Left cardiac atrium (tissue), 4 donors: ENCODE measurements around the gene PTX4. TPM values are rescaled to one million over a fixed set of nuclear protein-coding genes. Genes with fewer than 3 reads are reported as not detected.

Experiments
- ATAC-seq, 2 donors: fragments of 200-7000 bp; cut with Tn5 transposase; one replicate each; pipeline ENCODE4 v1.9.1; 2020; ENCODE audit warnings: mild to moderate bottlenecking in 2 of 2, moderate library complexity in 2 of 2
- DNase-seq: peaks from one replicate; pipeline ENCODE4 v3.0.0-alpha.2; 2020
- intact Hi-C, 2 donors: fragments of 100-400 bp; cut with DNase I; formaldehyde crosslinking; loops; one replicate each; pipeline versions ENCODE4 v1.14.1 to v1.15.1; 2022 to 2023
- total RNA-seq, 2 donors: library from RNA; stranded (reverse); fragmentation: NEBNext Ultra II Directional; extraction: Animal tissue kit (Norgen Biotek cat#: 25700); gene quantifications; one replicate each; pipeline ENCODE4 v1.2.1, GENCODE V29; 2021
- donor health status: DM: no; HTN: yes; CAD: no.
- donor health status: DM: no; HTN: yes; CAD: no; lungs with severe emphysema.
- donor health status: DM: yes; HTN: yes; CAD: no.
- donor health status: Dilated cardiomyopathy.

PTX4 gene
- total RNA-seq, 2 donors from 2014 or later = 0.21 TPM; not detected in 1

DNA sequence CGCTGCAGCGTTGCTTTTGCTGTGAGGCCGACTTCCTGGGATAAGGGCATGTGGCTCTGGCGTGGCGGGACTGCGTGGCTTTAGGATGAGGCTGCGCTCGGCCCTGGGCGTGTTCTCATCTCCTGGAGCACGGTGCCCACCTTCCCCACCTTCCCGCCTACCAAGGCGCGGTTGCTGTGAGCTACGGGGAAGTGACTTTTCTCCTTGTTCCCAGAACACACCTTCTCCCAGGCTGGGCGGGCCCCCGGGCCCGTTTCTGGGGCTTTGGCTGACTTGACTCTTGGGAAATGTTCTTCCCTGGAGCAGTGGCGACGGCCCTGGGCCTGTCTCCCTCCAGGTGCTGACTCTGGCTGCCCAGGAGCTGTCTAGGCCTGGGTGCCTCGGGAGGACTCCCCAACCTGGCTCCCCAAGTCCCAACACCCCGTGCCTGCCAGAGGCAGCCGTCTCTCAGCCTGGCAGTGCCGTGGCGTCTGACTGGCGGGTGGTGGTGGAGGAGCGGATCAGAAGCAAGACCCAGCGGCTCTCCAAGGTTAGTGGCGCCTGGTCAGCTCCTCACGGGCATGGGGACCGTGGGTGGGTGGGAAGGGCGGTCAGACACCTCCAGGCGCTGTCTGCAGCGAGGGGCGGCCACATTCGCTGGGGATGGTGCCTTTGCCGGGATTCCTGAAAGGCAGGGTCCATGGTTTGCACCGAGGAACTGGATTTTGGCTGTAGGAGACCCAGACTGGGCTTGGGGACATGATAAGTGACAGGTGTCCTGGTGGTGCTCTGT is 16.5 kb upstream of the PTX4 start:
- DNase-seq (peak; percentile 11), ATAC-seq (no peak)
- intact Hi-C loops = no loop called here

DNA sequence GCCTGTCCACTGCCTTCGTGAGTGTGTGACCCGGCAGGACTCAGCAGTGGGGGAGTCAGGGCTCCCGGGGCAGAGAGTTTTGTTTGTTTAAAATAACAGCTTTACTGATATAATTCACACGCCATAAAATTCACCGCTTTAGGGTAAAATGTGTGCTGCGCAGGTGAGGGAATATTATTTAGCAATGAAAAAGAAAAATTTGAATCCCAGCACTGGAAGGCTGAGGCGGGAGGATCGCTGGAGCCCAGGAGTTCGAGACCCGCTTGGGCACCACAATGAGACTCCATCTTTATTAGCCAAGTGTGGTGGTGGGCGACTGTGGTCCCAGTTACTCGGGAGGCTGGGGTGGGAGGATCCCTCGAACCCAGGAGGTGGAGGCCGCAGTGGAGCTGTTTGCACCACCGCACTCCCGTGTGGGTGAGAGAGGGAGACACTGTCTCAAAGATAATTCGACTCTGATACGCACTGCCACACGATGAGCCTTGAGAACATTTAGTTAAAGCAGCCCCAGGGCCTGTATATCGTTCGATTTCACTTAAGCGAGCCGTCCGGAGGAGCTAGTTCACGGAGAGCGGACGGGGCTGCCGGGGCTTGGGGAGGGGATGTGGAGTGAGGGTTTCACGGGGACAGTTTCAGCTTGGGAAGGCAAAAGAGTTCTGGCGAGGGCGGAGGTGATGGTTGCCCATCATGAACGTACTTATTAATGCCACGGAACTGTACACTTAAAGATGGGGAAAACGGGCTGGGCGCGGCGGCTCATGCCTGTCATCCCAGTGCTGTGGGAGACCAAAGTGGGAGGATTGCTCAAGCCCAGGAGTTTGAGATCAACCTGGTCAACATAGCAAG is 14.6 kb upstream of the PTX4 start:
- ATAC-seq (no peak), DNase-seq (no peak)
- intact Hi-C loops = no loop called here

DNA sequence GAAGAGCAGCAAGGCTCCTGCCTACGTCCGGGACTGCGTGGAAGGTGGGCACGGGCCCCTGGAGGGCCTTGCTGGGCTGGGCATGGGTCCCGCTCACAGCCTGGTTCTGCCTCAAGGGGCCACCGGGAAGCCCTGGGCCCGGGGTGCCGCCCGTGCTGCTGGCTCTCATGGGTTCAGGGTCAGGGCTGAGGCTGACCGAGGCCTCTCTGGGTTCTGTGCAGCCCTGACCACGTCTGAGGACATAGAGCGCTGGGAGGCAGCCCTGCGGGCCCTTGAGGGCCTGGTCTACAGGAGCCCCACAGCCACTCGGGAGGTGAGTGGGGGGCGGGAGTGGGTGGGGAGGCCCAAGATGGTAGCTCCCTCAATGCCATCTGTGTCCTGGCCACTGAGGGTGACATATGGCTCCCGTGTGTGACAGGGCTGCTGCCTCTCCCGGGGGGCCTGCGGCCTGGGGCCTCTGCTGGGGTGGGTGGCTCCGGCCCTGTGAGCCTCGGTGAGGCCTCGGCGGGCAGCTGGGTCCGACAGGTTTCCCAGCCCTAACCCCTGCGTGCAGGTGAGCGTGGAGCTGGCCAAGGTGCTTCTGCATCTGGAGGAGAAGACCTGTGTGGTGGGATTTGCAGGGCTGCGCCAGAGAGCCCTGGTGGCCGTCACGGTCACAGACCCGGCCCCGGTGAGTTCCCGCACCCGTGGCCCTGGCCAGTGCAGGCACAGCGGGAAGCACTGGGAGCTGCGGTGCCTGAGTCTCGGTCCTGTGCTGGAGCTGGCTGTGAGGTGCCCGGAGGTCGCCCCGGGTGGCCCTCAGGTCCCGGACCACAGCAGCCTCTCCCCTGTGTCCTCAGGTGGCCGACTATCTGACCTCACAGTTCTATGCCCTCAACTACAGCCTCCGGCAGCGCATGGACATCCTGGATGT is 13.6 kb upstream of the PTX4 start:
- ATAC-seq (no peak), DNase-seq (no peak)
- intact Hi-C loops = no loop called here

DNA sequence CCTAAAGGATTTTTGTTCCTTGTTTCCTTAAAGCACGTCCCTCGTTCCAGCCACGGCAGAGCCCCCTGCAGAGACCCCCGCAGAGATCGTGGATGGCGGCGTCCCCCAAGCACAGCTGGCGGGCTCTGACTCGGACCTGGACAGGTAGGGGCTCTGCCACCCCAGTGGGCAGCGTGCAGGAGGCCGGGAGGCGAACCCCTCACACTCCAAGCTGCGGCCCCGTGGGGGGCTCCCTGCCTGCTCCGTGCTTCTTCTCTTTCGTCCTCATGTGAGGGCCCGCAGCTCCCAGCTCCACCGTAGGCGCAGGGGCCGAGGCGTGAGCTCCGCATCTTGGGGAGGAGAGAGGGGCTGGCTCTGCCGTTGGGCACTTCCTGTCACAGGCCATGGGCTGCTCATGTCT is 12.9 kb upstream of the PTX4 start:
- ATAC-seq (no peak), DNase-seq (no peak)
- intact Hi-C loops = no loop called here

DNA sequence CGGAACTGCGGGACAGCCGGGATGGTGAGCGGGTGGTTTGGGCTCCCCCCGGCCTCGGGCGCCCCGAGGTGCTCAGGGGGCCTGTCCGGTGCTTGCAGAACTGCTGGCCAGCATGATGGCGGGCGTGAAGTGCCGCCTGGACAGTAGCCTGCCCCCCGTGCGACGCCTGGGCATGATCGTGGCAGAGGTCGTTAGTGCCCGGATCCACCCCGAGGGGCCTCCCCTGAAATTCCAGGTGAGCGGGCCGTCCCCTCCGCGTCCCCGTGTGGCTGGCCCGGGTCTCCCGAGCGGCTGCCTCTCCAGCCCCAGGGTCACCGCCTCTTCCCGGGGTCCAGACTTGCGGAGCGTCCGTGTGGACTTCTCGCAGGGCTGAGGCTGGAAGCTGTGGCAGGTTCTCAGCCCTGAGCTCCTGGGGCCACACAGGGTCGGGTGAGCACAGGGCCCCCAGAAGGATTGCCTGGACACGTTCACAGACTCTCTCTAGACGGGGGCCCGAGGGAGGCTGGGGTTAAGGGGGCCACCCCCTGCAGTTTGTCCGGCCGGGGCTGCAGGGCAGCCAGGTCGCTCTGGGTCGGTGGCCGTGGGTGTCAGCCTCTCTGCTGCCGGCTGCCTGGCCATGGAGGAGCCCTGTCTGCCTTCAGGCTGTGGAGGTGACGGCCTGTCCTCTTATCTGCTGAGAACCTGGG is 11.9 kb upstream of the PTX4 start:
- ATAC-seq (no peak), DNase-seq (no peak)
- intact Hi-C loops = no loop called here

DNA sequence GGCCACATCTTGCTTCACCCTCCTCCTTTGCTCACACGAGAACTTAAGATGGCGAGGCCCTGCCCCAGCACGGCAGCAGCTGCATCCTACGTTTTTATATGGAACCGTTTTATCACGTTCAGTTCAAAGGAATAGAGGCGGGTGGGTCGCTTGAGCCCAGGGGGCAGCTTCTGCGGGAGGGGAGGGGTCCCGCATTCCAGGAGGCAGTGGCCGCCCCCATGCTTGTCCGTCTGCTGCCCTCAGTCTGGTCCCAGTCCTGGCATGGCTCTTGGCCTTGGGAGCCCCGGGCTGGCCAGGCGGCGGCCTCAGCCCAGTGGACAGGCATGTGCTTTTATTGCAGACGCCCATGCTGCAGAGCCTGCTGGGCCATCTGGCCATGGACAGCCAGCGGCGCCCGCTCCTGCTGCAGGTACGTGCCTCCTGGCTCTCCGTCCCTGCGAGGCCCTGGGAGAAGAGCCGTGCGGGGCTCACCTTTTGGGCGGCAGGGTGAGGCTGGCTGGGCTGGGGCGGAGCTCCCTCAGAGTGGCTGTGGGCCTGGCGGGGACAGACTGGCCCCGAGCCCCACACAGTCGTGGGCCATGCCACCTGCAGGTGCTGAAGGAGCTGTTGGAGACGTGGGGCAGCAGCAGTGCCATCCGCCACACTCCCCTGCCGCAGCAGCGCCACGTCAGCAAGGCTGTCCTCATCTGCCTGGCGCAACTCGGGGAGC is 11.2 kb upstream of the PTX4 start:
- no peak for DNase-seq

DNA sequence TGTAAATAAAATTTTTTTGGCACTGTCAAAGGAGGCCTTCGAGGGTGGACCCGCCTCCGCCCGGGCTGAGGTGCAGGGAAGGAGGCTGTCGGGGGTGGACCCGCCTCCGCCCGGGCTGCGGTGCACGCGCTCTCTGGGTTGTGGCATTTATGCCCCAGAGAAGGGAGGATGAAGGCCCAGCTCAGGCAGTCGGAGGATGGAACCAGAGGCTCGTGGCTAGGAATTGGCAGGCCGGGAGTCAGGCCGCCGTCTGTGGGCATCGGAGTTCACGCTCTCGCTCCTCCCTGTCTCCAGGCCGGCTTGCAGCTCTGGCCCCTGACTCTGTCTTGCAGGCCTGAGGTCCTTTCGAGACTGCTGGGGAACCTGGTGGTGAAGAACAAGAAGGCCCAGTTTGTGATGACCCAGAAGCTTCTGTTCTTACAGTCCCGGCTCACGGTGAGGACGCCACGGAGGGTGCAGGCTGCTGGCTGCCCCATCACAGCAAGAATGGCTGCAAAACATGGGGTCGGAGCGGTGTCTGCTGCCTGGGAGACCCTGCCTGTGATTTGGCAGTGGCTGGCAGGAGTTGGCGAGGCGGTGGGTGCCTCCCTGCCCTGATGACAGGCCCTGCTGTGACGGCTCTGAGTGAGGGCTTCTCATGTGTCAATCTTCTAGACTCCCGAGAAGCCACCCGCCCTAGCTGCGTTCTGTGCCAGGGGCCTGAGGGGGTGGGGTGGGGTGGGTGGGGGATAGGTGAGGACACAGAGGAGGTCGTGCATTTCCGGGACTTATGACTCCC is 10.3 kb upstream of the PTX4 start:
- no peak for DNase-seq
- ATAC-seq = no peak
- intact Hi-C loops = no loop called here

More for the DNA sequence above, 11.2 kb upstream of the PTX4 start:
- intact Hi-C loops = no loop called here
- no peak for ATAC-seq

DNA sequence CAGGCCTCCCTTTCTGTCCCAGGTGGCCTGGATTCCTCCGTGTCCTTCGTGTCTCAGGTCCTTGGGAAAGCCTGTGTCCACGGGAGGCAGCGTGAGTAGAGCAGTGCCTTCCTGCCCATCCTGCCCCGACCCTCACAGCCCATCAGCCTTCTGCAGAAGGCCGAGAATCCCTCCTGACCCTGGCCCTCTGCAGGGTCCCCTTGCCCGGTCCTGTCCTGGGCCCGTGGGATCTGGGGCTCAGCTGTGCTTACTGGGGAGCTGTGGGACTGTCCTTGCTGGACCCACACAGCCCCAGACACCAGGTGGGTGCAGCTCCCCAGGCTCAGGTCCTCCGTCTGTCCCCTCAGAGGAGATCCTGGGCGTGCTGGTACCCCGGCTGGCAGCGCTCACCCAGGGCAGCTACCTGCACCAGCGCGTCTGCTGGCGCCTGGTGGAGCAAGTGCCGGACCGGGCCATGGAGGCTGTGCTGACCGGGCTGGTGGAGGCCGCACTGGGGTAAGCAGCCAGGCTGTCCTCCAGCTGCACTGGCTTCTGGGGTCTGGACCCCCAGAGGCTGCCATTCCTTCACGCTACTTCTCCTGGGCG is 8.4 kb upstream of the PTX4 start:
- DNase-seq = no peak
- intact Hi-C loops = no loop called here
- ATAC-seq = no peak

DNA sequence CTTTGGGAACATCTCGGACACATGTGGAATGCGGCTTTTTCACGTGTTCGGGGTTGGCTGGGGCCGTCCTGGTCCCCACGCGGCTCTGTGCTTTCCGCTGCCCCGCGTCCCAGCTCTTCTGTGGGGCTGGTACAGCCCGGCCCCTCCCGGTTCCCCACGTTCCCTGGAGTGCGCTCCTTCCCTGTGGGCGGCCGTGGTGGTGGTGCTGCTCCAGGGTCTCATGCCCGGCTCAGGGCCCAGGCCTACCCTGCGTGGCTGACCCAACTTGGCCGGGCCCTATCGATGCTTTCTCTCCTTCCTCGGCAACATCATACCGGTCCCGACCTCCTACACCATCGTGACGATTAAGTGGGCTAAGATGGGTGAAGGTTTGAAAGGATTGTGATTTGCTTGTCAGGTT is 7.7 kb upstream of the PTX4 start:
- DNase-seq (no peak), ATAC-seq (no peak)
- intact Hi-C loops = no loop called here

DNA sequence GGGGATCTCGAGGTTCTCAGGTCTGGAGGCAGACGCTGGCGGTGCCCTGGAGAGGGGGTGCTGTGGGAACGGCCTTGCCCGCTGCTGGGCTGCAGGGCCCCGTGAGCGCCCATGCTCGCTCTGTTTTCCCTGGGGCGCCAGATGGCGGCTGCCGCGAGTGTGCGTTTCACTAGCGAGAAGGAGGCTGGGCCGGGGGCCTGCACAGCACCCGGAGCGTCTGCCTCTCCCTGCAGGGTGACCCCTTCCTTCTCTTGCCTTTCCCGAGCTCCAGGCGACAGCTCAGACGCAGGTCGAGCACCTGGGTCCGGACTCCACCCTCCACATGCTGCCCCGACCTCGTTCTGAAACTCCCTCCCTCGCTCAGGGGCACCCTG is 7.1 kb upstream of the PTX4 start:
- intact Hi-C loops = no loop called here
- DNase-seq (no peak), ATAC-seq (no peak)

DNA sequence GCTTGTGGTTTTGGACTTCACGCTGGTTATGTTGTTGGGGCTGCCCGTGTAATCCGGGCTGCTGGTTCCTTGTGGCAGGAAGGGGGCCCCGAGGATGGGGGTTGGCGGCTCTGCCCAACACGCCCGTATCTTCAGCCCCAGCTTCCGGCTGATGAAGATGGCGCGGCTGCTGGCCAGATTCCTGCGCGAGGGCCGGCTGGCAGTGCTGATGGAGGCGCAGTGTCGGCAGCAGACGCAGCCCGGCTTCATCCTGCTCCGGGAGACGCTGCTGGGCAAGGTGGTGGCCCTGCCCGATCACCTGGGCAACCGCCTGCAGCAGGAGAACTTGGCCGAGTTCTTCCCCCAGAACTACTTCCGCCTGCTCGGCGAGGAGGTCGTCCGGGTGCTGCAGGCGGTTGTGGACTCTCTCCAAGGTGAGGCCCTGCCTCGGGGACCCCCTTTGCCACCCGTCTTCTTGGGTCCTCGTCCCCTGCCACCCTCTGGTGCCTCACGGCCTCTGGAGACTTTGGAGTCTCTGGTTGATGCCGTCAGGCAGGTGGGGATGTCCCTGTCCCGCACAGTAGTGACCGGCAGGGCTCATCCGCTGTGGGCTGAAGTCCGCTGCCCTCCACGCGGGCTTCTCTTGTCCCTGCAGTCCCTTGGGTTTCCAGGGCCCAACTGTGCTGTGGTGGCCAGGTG is 6.6 kb upstream of the PTX4 start:
- DNase-seq (no peak), ATAC-seq (no peak)
- intact Hi-C loops = no loop called here

DNA sequence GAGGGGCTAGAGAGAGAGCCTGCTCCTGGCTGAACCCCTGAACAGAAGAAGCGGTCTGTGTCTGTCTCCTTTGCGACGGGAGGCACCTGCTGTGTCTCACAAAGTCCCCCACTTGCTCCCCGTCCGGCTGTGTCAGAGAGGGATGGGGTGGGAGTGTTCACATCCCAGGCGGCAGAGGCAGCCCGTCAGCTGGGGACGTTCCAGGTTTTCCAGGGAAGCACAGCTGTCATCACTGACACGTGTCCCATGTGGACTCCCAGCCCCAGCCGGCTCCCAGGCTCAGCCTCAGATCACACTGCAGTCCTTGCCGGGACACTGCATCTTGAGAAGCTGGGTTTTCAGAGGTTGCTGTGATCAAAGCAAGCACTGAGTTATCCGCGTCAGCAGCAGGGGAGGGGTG is 6.0 kb upstream of the PTX4 start:
- intact Hi-C loops = loop anchor here in 1 of 2 donors (5.0 kb wide), 1 partner anchor 38 kb away; the partner anchor contains the start of gene TMEM204
- ATAC-seq = peak; percentile 55 to 71
- peak; percentile 72 for DNase-seq

DNA sequence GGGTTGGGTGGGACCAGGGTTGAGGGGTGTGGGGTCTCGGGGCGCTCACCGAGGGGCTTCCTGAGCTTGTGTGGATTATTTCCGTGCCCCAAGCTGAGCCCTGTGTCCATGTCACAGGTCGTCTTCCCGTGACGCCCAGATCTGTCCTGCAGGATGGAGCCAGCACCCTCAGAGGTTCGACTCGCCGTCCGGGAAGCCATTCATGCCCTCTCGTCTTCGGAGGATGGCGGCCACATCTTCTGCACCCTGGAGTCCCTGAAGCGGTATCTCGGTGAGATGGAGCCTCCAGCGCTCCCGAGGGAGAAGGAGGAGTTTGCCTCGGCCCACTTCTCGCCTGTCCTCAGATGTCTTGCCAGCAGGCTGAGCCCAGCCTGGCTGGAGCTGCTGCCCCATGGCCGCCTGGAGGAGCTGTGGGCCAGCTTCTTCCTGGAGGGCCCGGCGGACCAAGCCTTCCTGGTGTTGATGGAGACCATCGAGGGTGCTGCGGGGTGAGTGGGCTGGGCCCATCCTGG is 5.4 kb upstream of the PTX4 start:
- peak; percentile 80 for DNase-seq
- intact Hi-C loops = loop anchor here in 1 of 2 donors (5.0 kb wide), 1 partner anchor 38 kb away; the partner anchor contains the start of gene TMEM204
- peak; percentile 60 for ATAC-seq

DNA sequence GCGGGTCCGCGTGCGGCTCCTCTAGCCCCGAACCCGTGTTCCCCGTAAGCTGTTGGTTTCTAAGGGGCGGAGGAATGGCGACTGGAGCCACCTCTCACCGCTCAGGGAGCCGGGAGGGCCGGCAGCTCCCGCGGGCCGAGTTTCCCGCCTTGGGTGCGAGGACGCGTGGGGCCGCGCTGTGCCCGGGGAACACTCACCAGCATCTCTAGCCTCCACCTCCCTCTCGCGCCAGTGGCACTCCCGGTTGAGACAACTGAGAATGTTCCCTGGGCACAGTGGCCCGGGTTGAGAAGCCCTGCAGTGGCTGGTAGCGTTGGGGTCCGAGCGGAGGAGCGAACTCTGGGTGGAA is 5.0 kb upstream of the PTX4 start:
- DNase-seq (no peak), ATAC-seq (peak; percentile 13 to 17)
- intact Hi-C loops = loop anchor here in 1 of 2 donors (5.0 kb wide), 1 partner anchor 39 kb away; the partner anchor contains the start of gene TMEM204

DNA sequence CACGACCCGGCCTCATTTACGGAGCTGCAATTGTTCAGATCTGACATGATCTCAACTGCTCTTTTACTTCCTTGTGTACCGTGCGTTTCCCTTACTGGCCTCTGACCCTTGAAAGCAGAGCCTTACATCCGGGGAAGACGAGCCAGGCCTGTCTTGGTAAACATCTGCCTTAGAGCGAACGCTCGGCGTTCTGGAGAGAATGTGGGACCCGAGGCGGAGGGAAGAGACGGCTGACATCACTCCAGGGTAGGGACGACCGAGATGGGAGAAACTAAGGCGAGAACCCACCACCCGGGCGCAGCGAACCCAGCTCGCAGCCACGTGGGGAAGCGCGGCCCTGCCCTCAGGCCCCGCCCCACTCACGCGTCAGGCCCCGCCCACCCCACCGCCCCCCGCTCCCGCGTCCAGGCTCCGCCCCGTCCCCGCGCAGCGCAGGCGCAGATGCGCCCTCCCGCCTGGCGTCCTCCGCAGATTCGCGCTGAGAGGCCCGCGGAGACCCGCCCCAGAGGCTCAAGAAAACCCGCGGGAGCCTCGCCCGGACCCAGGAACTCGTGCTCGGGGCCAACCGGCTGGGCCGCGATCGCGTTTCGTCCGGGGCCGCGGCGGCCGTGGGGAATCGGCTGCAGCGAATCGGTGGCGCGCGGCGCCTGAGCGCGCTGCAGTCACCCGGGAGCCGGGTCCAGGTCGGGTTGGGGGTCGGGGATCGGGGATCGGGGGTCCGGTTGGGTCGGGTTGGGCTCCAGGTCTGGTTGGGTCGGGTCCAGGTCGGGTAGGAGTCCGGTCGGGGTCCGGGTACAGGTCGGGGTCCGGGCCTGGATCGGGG is 4.4 kb upstream of the PTX4 start, which contains the start of gene TELO2:
Gene TELO2 (plus strand): TSS at position 438 of the 823 bp plus-strand sequence. CDS start 922 bp downstream, outside the sequence.
- ATAC-seq (peak; percentile 93 to 94), DNase-seq (peak; percentile 79)
- intact Hi-C loops = loop anchor here in 1 of 2 donors (5.0 kb wide), 1 partner anchor 39 kb away; the partner anchor contains the start of gene TMEM204
